ES-I3 (cell line): ENCODE data around the gene NOP14.
"Not testable (repeated sequence)": the region's sequence is repeated elsewhere in the genome, so short reads cannot be mapped to it uniquely, and the experiment has no call there.

Source experiments
- H3K36me3 ChIP-seq: 2 replicates; pipeline ENCODE4 v1.6.1; 2013; ENCODE audit warnings: mild to moderate bottlenecking, low read length, control low read depth, moderate library complexity; ENCODE audit not compliant: insufficient read depth
- H3K4me1 ChIP-seq: 2 replicates; pipeline ENCODE4 v1.6.1; 2013; ENCODE audit warnings: mild to moderate bottlenecking, control low read depth, low read length; ENCODE audit not compliant: insufficient read depth
- H3K9ac ChIP-seq: 2 replicates; pipeline ENCODE4 v1.6.1; 2013; ENCODE audit warnings: low read depth, mild to moderate bottlenecking, low read length, moderate library complexity
- H3K9me3 ChIP-seq: 2 replicates; pipeline ENCODE4 v1.6.1; 2013; ENCODE audit warnings: mild to moderate bottlenecking, low read length, moderate library complexity; ENCODE audit not compliant: control insufficient read depth, insufficient read depth

The NOP14 gene

DNA sequence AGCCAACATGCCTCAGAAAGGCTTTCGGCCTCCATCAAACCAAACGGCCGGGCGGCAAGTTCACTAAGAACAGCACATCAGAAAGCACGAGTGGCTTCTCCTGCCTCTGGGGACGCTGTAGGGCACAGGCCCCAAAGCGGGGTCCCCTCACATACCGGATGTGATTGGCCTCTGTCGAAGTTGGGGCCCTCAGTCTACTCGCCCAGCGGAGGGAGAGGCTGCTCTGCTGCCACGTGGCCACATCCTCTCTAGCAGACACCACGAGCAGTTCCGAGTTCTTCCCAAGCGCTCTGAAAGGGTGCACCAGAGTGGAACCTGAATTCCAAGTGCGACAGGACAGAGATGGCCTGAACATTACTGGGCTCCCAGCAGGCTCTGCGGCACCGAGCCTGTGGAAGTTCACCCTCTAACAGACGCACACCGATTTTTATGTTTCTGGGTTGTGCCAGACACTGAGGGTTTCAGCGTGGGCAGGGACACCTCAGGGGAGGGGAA lies 21.1 kb downstream of the NOP14 start:
- H3K36me3 ChIP-seq, result peaks cover 42% of the 10 kb centered on the region
- no peaks in the 10 kb centered on the region; the same call in 1 of the 2 replicates for H3K4me1 ChIP-seq
- H3K9ac ChIP-seq, result no peak overlapping the region
- no peaks in the 10 kb centered on the region for H3K9me3 ChIP-seq

DNA sequence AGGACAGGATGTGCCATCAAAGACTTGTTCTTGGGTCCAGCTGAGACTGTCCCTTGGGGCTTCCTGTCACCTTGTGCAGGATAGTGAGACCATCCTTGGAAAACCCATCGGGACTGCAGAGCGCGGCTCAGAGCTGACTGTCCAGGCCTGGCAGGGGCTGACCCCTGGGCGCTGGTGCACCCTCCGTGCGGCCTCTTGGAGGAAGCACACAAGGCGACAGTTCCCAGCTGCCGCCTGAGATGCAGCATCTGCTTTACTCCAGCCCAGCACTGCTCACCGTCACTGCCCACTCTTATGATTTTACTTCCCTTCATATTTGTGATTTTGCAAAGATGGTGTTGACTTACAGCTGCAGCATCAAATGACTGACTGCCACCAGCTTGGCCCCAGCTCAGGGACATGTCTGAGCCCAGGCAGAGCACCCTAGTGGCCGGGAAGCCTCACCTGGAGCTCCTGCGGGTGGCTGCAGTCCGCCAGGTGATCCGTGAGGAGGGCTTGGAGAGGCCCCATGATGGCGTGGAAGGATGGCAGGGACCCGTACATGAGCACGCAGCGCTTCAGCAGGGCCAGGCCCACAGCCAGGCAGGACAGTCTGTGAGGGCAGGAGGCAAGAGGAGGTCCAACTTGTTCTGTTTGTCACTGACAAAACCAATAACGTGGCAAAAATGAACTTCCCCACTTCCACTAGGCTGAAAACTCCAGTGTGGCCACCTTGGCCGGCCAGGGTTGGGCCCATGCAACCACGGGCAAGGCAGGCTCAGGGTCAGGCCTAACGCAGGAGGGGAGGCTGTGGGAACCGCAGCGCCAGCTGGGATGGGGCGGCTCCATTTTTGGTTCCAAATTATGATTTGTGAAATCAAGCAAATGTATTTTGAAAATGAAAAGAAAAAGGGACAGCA lies 21.8 kb downstream of the NOP14 start:
- no peak overlapping the region for H3K9ac ChIP-seq
- H3K9me3 ChIP-seq, result no peaks in the 10 kb centered on the region
- peaks cover 35% of the 10 kb centered on the region for H3K36me3 ChIP-seq
- peaks cover 2% of the 10 kb centered on the region; the same call in 1 of the 2 replicates for H3K4me1 ChIP-seq

DNA sequence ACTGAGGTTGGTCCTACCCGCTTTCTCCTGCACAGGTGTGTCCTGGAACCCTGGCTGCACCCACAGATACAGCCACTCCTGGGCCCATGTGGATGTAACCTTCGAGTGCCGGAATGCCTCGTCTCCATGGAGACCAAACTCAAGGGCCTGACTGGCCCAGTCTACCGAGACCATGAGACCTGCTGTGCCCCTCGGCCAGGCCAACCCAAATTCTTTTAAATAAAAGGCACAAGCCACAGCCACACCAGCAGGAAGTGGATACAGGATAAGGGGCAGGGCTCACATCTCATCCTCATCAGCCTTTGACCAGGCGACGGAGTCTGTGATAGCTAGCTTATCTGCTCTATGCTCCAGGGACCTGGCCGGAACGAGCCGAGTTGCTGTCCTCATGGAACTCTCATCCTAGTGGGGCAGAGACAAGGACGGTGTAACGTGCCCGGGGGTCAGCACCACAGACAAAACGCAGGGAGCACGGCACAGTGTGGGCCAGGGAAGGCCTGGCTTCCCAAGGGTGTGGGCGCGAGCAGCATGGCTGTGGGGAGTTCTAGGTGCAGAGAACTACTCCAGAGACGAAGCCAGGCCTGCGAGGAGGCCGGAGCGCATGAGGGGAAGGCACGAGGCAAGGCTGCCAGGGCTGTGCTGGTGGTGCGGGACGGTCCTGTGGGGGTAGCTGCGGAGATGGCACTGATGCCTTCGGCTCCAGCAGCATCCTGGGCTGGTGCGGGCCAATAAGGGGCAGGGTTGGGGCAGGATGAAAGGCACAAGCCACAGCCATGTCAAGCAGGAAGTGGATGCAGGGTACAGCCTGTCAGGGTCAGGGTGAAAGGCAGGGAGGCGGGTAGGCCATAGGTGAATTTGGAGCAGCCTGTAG lies 22.7 kb downstream of the NOP14 start:
- no peaks in the 10 kb centered on the region for H3K9me3 ChIP-seq
- peaks cover 10% of the 10 kb centered on the region; the same call in 1 of the 2 replicates for H3K4me1 ChIP-seq
- H3K9ac ChIP-seq, result no peak overlapping the region
- H3K36me3 ChIP-seq, result peaks cover 31% of the 10 kb centered on the region

- Histone ChIP-seq H3K36me3 (peaks cover 23% of the 10 kb centered on the region), H3K4me1 (peaks cover 10% of the 10 kb centered on the region; the same call in 1 of the 2 replicates), H3K9ac (no peak overlapping the region), H3K9me3 (no peaks in the 10 kb centered on the region)
These were observed 23.6 kb downstream of the NOP14 start for GRCh38 chr4:2939383-2940243.

DNA sequence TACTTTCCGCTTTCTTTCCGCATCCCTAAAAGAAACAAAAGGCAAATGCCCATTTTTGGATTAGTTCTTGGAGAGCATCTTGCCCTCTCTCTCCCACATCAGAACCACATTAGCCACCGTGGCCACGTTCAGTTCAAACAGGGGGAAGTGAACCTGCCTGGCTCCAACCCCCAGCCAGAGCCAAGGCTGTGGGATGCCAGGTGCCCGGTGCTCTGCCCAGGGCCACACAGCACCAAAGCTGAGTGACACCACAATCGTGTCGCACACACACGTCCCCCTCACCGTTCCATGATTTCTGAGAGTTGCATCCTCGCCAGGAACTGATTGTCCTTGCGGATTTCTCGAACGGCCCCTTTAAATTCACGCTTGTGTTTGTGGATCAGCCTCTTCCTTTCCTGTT lies 24.3 kb downstream of the NOP14 start:
- peaks cover 10% of the 10 kb centered on the region; the same call in 1 of the 2 replicates for H3K4me1 ChIP-seq
- H3K9ac ChIP-seq, result no peak overlapping the region
- no peaks in the 10 kb centered on the region for H3K9me3 ChIP-seq
- peaks cover 23% of the 10 kb centered on the region for H3K36me3 ChIP-seq

DNA sequence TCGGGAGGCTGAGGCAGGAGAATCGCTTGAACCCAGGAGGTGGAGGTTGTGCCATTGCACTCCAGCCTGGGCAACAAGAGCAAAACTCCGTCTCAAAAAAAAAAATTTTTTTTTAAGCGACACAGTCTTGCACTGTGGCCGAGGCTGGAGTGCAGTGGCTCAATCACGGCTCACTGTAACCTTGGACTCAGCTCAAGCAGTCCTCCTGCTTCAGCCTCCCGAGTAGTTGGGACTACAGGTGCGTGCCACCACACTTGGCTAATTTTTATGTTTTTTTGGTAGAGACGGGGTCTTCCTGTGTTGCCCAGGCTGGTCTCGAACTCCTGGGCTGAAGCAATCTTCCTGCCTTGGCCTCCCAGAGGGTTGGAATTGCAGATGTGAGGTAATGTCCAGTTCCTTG lies 24.8 kb downstream of the NOP14 start:
- H3K9ac ChIP-seq, H3K9me3 ChIP-seq: not testable (repeated sequence)
- H3K4me1 ChIP-seq, result peaks cover 11% of the 10 kb centered on the region; the same call in 1 of the 2 replicates
- H3K36me3 ChIP-seq, result peaks cover 23% of the 10 kb centered on the region

GRCh38 chr4:2937986-2938385 lies 25.2 kb downstream of the NOP14 start:
- Histone ChIP-seq H3K36me3 (peaks cover 23% of the 10 kb centered on the region), H3K9me3 (no peaks in the 10 kb centered on the region), H3K4me1 (peaks cover 13% of the 10 kb centered on the region; the same call in 1 of the 2 replicates), H3K9ac (no peak overlapping the region)

- peaks cover 22% of the 10 kb centered on the region for H3K36me3 ChIP-seq
- H3K9me3 ChIP-seq, result no peaks in the 10 kb centered on the region
- no peak overlapping the region for H3K9ac ChIP-seq
- H3K4me1 ChIP-seq, result peaks cover 13% of the 10 kb centered on the region; the same call in 1 of the 2 replicates
These were observed 25.9 kb downstream of the NOP14 start for GRCh38 chr4:2937146-2937857.

- H3K4me1 ChIP-seq, result peaks cover 13% of the 10 kb centered on the region; the same call in 1 of the 2 replicates
- H3K9me3 ChIP-seq, result no peaks in the 10 kb centered on the region
- no peak overlapping the region for H3K9ac ChIP-seq
- H3K36me3 ChIP-seq, result peaks cover 19% of the 10 kb centered on the region
These were observed 26.4 kb downstream of the NOP14 start for GRCh38 chr4:2936773-2937145.

DNA sequence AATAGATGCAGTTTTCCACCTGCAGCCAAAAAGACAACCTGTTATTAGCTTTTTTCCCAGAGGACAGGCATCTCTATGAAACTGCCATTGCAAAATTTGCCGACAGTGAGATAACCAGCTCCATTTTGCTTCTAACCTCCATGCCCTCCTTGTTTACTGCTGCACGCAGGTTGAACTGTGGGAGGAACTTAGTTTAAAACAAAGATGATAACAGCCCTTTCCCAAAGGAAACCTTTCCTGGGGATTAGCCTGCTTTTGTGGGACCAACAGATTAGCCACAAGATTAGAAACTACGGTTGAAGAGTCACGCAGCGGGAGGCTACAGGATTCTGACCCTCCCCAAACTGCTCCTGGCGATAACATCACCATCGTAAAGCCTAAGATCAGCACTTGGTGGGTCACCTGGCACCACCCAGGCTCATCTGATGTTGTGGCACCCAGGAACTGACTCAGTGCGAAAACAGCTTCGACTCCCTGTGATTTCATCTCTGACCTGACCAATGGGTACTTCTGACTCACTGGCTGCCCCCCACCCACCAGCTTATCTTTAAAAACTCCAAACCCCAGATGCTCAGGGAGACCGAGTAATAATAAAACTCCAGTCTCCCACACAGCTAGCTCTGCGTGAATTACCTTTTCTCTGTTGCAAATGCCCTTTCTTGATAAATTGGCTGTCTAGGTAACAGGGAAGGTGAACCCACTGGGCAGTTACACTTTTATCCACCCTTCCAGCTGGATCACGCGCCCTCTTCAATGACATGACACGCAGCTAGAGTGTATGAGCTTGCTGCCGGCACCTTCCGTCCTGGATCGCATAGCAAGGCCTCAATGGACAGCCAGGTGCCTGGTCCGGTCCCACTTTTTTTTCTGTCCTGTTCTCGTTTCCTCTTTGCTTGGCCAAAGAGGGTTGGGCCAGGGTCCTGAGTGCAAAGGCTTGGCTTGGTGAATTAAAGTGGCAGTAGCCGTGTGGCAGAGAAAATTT lies 27.2 kb downstream of the NOP14 start:
- Histone ChIP-seq H3K9me3 (no peaks in the 10 kb centered on the region), H3K36me3 (peaks cover 15% of the 10 kb centered on the region)

GRCh38 chr4:2934813-2935761 lies 28.1 kb downstream of the NOP14 start:
- H3K4me1 ChIP-seq, result peaks cover 13% of the 10 kb centered on the region; the same call in 1 of the 2 replicates
- peaks cover 9% of the 10 kb centered on the region for H3K36me3 ChIP-seq
- no peaks in the 10 kb centered on the region for H3K9me3 ChIP-seq
- peak overlapping the region; percentile 91 for H3K9ac ChIP-seq

More for the DNA sequence above, 27.2 kb downstream of the NOP14 start:
- H3K9ac ChIP-seq, result peak overlapping the region; percentile 91; the same call in 1 of the 2 replicates
- peaks cover 13% of the 10 kb centered on the region; the same call in 1 of the 2 replicates for H3K4me1 ChIP-seq
